ENCODE data around the gene RFX2. TPM values are rescaled to one million over a fixed set of nuclear protein-coding genes. Genes with fewer than 3 reads are reported as not detected.
"Not testable (repeated sequence)": the region's sequence is repeated elsewhere in the genome, so short reads cannot be mapped to it uniquely, and the experiment has no call there.

Gene RFX2
- polyA plus RNA-seq, 2 of the 4 experiments (the other 2 are of a cell fraction): 3.7 to 3.9 TPM

- no peak for TF ChIP-seq REST (IDR thresholded peaks at IDR 0.05)
Measured at GRCh38 chr19:6006896-6007295, 103.4 kb downstream of the RFX2 start (continued).

- not testable (repeated sequence) for FAIRE-seq; ATAC-seq; H3K27ac ChIP-seq; H3K4me3 ChIP-seq; H3K4me1 ChIP-seq; H3K4me2 ChIP-seq; DNase-seq (ENCODE audit: low read depth in 1 of 2, low spot score in 1 of 2); H3K9me3 ChIP-seq
- CTCF ChIA-PET: interaction anchor here (1.4 to 1.6 kb wide), 3 partner anchors 16 to 42 kb away, joined by 5 to 6 read pairs (median 5); no protein-coding TSS in a partner anchor
- POLR2A ChIA-PET: interaction anchor here (0.6 kb wide), 1 partner anchor 13 kb away, joined by 3 read pairs; no protein-coding TSS in a partner anchor
- WGBS (ENCODE audit: missing lambda C conversion rate): 89% methylated on average over 3 of the region's 7 CpGs
Measured at GRCh38 chr19:6006070-6006446, 104.2 kb downstream of the RFX2 start.

GRCh38 chr19:6005321-6006069, 104.8 kb downstream of the RFX2 start:
- no peak for DNase-seq (ENCODE audit: low read depth in 1 of 2, low spot score in 1 of 2)
- Histone ChIP-seq H3K4me1 (no peaks in the 10 kb centered on the region), H3K4me3 (no peak overlapping the region), H3K27ac (no peak overlapping the region), H3K4me2 (no peak overlapping the region), H3K9me3 (no peaks in the 10 kb centered on the region)
- ATAC-seq: no peak
- 89% methylated on average over 11 of the region's 18 CpGs for WGBS (ENCODE audit: missing lambda C conversion rate)
- FAIRE-seq: no peak
- ChIA-PET POLR2A (interaction anchor here (0.6 kb wide), 1 partner anchor 12 kb away, joined by 3 read pairs; no protein-coding TSS in a partner anchor), CTCF (interaction anchor here (1.1 to 1.6 kb wide), 4 partner anchors 17 to 327 kb away, joined by 3 to 6 read pairs (median 5); no protein-coding TSS in a partner anchor)
- TF ChIP-seq MAFK (IDR thresholded peaks at IDR 0.05; ENCODE audit: partially characterized antibody) (no peak), EHF (CRISPR knock-in tag; IDR thresholded peaks at IDR 0.05) (no peak), NPAS2 (CRISPR knock-in tag; IDR thresholded peaks at IDR 0.05; ENCODE audit: borderline replicate concordance) (no peak), ZSCAN20 (CRISPR knock-in tag; IDR thresholded peaks at IDR 0.05) (no peak), EP300 (IDR thresholded peaks at IDR 0.05) (no peak), ESRRA (IDR thresholded peaks at IDR 0.05; ENCODE audit: borderline replicate concordance, low read length) (no peak), BCL3 (IDR thresholded peaks at IDR 0.05) (no peak), SREBF2 (IDR thresholded peaks at IDR 0.05) (no peak), FOXS1 (CRISPR knock-in tag; IDR thresholded peaks at IDR 0.05) (no peak), JUN (IDR thresholded peaks at IDR 0.05) (no peak), ZNF302 (CRISPR knock-in tag; IDR thresholded peaks at IDR 0.05) (no peak), FOSL2 (IDR thresholded peaks at IDR 0.05) (no peak), FOSL2 (CRISPR knock-in tag; IDR thresholded peaks at IDR 0.05) (no peak), PHF8 (IDR thresholded peaks at IDR 0.05; ENCODE audit: borderline replicate concordance, low read depth) (no peak), E2F6 (IDR thresholded peaks at IDR 0.05; ENCODE audit: borderline replicate concordance, low read depth) (no peak), CEBPB (IDR thresholded peaks at IDR 0.05) (no peak), HMGXB4 (CRISPR knock-in tag; IDR thresholded peaks at IDR 0.05; ENCODE audit: borderline replicate concordance) (no peak), JUNB (IDR thresholded peaks at IDR 0.05) (no peak), USF2 (IDR thresholded peaks at IDR 0.05) (no peak), POLR2A (IDR thresholded peaks at IDR 0.05; ENCODE audit: low read length) (no peak)
